Measurements from ENCODE around the gene ZNF107.

DNA sequence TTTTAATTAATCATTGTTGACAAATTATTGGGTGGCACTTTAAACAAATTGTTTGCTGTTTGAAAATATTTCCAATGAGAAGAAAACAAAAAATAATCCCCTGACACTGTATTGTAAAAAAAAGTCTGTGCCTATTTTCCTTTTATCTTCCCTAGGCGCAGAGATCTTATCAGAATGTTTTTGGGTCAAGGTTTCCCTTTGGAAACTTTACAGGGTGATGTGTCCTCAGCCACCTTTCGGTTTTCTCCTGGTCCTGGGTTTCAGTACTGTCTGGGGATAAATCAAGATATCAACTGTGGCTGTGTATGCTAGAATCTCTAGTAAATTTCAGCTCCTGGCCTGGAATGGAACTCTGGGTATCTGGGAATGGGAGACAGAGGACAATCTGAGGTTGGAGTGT is 1.4 kb downstream of the ZNF107 start:
- TF ChIP-seq, protein P1, sequence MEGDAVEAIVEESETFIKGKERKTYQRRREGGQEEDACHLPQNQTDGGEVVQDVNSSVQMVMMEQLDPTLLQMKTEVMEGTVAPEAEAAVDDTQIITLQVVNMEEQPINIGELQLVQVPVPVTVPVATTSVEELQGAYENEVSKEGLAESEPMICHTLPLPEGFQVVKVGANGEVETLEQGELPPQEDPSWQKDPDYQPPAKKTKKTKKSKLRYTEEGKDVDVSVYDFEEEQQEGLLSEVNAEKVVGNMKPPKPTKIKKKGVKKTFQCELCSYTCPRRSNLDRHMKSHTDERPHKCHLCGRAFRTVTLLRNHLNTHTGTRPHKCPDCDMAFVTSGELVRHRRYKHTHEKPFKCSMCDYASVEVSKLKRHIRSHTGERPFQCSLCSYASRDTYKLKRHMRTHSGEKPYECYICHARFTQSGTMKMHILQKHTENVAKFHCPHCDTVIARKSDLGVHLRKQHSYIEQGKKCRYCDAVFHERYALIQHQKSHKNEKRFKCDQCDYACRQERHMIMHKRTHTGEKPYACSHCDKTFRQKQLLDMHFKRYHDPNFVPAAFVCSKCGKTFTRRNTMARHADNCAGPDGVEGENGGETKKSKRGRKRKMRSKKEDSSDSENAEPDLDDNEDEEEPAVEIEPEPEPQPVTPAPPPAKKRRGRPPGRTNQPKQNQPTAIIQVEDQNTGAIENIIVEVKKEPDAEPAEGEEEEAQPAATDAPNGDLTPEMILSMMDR (conservative IDR thresholded peaks at IDR 0.05; ENCODE audit: low read depth in 2 of 2): no peak
- TF ChIP-seq EZH2 (IDR thresholded peaks at IDR 0.05; ENCODE audit: low read depth, unreplicated experiment): no peak
- no peak for TF ChIP-seq POLR2AphosphoS5 (IDR thresholded peaks at IDR 0.05; ENCODE audit: low read depth)
- no peak for TF ChIP-seq CREB1 (CRISPR knock-in tag; IDR thresholded peaks at IDR 0.05; ENCODE audit: low read depth)
- no peak for TF ChIP-seq STAT1 (IDR thresholded peaks at IDR 0.05; ENCODE audit: unreplicated experiment)
- no peak for TF ChIP-seq REST (IDR thresholded peaks at IDR 0.05; ENCODE audit: unreplicated experiment)
- no peak for TF ChIP-seq ZNF114 (CRISPR knock-in tag; IDR thresholded peaks at IDR 0.05)
- no peak for TF ChIP-seq EZH2phosphoT487 (IDR thresholded peaks at IDR 0.05; ENCODE audit: unreplicated experiment)
- TF ChIP-seq JUNB (IDR thresholded peaks at IDR 0.05; ENCODE audit: unreplicated experiment): no peak
- no peak for TF ChIP-seq NANOG (IDR thresholded peaks at IDR 0.05; ENCODE audit: borderline replicate concordance)
